ENCODE results near the gene VWCE.
A peak's percentile ranks its signal among the peaks of the same experiment; 100 is the strongest.
"Not testable (repeated sequence)": the region's sequence is repeated elsewhere in the genome, so short reads cannot be mapped to it uniquely, and the experiment has no call there.

The VWCE gene

DNA sequence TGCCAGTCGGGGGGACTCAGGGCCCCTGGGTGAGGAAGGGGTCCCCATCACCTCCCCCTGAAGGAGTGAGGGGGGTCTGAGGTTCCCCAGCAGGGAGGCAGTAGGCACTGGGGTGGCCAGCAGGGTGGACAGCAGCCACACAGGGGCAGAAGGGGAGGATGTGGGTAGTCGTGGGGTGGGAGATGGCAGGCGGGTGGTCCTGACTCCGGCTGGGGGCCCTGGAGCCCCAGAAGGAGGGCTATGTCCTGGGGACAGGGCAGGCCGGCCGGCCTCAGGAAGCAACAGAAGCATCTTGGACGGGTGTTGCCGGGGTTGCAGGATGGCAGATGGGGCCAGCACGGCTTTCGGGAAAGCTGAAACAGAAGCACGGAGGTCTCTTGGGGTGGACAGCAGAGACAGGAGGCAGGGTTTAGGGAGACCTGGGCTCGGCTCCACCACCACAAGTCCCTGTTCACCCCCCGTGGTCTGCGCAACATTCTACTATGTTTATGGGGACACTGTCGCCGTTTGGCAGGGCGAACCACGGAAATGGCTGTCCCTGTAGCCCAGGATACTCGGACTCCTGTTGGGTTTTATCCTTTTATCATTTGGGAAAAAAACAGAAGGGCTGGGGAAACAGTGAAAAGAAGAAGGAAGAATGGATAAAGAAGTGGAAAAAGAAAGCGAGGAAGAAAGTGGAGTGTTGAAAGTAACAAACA lies 14.1 kb downstream of the VWCE start:
- no peak for DNase-seq

DNA sequence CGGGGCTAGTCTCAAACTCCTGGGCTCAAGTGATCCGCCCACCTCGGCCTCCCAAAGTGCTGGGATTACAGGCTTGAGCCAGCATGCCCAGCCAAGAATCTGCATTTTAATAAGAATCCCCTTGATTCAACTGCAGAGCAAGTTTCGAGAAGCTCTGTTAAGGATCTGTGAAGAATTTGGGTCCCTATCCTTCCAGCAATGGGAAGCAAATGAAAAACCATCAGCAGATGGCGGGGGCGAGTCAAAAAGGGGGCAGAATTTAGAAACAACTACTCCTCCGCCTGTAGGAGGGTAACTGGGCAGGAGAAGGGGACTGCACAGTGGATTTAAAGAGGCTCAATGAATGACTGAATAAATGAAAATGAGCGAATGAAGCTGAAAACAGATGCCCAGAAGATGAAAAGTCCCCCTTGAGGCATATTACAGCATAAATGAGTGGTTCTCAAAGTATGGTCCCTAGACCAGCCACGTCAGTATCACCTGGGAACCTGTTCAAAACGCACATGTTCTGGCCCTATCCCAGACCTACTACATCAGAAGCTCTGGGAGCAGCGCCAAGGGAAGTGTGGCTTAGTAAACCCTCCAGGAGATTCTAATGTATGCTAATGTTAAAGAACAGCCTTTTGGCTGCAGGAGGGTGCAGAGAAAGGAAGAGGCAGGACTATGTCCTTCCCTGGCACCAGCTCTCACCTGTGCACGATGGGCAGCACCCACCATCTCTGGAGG lies 15.0 kb downstream of the VWCE start:
- DNase-seq: peak; percentile 38

DNA sequence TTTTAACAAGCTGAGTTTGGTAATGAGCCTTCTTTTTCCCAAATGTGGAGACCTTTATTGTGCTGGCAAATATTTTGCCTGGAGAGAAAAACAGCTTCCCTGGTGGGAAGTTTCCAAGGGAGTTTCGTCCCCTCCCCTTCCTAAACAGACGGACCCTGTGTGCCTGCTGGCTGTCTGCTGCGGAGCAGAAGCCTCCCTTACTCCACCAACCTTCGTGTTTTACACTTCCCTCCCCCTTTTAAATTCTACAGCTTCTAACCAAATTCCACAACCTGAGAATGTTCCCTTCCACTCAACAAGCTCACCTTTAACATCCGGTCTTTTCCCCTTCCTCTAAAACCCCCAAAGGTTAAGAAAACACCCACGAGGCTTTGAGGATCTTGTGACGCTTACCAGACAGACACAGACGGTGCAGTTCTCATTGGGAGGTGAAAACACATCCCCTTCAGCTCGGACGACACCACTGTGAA lies 17.1 kb downstream of the VWCE start:
- no peak for DNase-seq

DNA sequence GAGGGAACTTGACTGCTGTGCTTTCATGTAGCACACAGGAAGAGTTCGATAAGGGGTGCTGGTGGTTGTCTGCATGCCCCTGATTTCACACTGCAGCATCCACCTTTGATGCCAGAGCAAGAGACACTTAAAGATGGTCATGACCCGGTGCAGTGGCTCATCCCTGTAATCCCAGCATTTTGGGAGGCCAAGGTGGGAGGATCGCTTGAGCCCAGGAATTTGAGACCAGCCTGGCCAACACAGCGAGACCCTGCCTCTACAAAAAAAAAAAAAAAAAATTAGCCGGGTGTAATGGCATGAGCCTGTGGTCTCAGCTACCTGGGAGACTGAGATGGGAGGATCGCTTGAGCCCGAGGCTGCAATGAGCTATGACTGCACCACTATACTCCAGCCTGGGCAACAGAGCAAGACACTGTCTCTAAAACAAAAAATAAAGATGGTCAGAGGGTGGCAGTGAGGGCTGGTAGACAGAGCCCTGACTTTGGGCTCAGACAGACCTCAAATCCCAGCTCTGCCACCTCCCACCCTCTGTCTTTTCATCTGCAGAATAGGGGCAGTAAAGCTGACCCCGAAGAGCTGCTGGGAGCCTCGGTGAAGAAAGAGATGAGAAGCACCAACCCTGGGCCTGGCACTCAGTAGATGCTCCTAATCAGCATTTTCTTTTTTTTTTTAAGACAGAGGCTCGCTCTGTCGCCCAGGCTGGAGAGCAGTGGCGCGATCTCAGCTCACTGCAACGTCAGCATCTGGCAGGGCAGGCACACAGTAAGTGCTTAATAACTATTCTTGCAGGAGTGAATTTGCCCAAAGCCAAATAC lies 17.7 kb downstream of the VWCE start:
- no peak for DNase-seq

DNA sequence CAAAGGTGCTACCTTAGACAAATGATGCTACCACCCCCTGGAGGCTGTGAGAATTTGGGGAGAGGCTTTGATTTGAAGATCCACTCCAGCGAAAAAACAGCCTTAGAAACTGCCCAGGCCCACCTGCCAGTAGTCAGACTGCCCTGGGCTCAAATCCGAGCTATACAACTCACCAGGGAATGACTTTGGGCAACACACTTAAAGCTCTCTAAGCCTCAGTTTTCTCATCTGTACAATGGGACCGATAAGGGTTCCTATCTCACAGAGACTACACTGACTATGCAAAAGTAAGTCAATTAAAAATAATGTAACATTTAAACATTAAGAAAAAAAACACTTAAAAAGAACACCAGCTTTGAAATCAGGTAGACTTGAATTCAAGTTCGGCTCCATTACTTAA lies 19.9 kb downstream of the VWCE start:
- no peak for DNase-seq

DNA sequence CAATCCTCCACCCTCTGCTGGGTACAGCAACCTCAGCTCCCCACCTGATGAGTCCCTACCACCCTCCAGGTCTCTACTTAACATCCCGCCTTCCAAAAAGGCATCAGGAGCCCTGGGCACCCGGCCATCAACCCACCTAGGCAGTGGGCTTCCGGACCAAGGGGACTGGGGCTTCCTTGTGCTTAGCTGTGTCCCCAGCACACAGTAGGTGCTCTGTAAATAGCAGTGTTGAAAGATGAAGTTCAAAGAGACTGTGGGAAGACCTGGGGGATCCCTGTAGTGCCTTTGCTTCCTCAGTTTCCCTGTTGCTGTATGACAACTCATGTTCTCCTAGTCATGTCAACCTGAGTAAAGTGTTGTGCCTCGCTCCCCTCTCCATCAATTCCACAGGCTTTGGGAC lies 21.0 kb downstream of the VWCE start:
- DNase-seq: no peak

DNA sequence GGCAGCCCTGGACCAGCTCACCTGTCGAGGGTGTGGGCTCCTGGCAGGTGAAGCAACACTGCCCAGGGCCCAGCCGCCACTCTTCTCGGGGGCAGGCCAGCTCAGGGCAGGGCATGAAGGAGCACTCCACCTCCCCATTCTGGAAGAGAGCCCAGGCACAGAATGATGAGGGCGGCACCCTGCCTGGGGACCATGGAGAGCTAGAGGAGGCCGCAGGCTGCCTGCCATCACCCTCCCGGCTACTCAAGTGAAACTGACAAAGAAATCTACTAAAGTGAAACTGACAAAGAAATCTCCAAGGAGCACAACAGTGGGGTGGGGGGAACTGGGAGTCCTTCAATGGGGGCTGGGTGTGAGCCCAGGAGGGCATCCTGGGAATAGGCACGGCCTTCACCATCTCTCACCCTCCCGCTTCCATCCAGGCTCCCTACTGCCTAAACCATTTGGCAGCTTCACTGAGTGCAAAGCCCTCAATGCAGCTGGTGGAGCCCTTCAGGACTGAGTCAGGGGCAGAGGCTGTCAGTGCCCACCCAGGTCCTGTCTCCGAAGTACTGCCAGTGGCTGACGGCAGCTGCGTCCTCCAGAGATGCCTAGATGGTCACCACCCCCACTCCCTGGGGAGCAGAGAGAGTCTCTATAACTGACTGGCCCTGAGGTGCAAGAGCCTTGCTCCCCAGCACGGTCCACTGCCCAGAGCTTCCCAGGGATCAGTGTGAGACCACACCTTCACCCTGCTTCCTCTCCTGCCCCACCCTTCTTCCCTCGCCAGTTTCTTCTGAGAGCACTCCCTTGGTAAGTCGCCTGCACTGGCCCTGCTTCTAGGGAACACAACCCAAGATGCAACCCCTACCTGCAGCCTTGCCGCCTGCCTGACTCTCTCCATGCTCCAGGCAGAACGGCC lies 21.7 kb downstream of the VWCE start:
- no peak for DNase-seq

DNA sequence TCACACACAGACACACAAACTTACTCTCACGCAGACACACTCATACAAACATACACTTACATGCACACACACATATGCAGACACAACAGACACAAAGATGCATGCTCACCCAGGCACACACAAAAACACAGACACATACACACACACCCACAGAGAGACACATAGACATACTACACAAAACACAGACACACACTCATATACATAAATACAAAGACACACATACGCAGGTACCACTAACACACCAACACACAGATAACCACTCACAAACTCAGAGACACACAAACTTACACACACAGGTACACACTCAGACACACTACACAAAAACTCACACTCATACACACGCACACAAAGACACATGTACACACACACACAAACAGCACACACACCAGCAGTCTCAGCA lies 22.4 kb downstream of the VWCE start:
- DNase-seq: no peak

DNA sequence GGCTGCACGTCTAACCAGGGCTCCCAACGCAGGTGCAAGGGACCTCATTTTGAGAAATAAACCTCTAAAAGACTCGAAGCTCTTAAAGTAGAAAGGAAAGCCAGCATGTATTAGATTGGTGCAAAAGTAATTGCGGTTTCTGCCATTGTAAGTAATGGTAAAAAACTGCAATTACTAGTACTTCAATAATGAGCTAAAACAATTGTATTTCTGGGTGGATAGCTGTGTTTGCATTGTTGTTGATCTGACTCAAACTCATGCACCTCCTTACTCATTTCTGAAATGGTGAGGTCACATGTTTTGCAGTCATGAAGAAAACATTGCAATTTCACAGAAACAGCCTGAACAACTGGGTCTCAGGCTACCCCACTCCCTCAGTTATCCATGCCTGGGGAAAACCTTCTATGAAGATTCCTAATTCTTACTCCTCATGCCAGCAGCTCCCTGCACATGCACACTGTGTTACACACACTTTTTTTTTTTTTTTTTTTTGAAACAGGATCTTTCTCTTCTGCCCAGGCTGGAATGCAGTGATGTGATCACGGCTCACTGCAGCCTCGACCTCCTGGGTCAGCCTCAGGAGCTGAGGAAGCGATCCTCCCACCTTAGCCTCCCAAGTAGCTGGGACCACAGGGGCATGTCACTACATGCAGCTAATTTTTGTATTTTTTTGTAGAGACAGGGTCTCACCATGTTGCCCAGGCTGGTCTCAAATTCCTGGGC lies 24.6 kb downstream of the VWCE start:
- DNase-seq: peak; percentile 31

DNA sequence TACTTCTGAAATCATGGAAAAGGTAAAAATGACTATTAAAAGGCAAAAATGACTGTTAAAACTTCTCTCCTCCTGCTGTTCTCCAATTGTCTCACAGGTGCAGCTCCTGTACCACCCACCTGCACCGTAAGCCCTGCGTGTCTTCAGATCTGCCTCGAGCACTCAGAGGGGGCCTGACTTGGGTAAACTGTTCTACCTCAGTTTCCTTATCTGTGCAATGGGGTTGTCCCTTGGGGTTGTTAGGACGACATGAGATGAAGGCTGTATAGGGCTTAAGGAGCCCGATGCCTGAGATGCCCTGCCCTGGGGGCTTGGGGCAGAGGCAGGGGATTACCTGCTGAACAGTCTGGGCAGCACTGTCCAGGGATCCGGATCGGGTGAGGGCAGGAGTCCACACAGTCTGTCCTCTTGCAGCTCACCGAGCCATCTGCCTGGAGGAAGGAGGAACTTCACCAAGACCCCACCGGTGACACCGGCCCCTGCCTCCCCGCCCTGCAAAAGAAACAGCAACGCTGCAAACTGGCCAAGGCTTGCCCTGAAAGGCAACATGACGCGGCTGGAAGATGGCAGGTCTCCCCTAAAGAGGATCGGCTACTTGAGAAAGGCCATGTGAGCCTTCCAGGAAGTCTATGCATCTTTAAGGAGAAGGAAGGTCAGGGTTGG lies 26.4 kb downstream of the VWCE start:
- no peak for DNase-seq

DNA sequence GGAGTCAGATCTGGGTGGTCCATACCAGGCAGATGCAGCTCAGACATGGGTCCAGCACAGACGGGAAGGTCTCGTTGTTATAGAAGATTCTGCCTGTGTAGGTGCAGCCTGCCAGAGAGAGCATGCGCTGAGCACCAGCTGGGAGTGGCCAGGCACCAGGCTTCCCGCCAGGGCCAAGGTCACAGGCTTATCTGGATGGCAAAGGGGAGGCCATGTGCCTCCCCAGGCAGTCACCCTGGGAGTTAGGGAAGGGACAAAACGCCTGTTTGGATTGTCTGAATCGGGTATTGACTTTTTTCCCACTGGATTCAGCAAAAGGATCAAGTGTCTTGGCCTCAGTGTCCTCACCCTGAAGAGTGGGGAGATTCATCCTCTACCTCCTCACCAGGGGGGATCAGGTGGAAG lies 27.7 kb downstream of the VWCE start:
- DNase-seq: no peak

DNA sequence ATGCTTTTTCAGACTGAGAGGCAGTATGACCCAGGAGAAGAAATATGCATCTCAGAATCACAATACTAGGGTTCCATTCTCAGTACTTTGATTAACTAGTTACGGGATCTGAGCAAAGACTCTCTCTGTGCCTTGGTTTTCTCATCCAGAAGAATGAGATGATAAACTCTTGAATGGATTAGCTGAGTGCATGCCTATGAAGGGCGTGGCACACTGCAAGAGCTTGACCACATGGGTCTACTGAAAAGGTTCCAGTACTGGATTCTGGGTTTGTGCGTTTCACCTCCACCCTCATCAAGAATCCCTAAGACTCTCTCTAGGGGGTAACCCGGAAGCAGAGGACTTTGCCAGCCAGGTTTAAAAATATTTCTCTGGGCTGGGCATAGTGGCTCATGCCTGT lies 28.5 kb downstream of the VWCE start:
- DNase-seq: peak; percentile 21

DNA sequence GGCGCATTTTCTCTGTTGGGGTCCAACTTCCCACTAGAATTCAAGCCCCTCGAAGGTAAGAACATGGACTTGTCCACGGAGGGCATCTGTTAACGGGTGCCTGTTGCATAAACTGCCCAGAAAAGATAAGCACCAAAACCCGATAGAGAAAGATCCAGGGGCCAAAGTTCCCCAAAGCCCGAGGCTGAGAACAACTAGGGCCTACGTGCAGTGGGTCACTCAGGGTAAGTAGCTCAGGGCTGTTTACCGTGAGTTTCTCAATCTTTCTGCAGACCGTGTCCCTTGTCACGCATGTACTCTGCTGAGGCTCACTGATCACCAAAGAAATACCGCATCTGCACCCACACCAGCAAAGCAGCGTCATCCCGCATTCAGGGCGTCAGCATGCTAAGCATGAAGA lies 29.8 kb downstream of the VWCE start:
- DNase-seq: no peak

DNA sequence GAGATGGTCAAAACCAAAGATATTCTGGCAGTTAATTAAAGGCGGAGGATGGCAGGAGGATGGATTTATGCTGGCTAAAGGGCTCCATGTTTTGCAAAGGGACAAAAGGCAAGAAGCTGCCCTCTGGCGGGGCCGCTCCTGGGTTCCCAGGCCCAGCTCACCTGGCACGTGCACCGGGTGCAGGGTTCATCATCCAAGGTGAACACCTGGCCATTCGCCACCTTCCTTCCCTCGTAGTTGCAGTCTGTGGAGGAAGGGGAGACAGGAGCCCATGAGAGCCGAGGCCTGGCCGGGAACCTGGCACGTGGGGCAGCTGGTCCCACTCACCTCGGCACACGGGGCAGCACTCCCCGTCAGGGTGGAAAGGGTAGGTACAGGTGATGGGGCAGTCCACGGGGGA lies 30.3 kb downstream of the VWCE start:
- no peak for DNase-seq

DNA sequence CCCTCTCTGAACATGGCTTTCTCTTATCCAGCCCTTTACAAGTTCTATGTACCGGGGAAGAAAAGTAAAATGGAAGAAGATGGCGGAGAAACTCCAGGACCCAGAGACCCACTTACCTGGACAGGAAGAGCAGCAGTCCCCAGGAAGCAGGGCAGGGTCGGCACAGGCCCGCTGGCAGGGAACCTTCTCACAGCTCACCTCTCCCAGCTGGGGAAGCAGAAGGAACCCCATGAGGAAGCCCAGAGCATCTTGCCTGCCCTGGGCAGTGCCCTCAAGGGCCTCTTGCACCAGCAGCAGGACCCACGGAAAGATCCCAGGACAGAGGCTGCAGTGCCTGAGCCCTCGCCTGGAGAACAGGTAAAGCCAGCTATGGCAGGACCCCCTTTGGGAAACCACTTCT lies 30.7 kb downstream of the VWCE start:
- no peak for DNase-seq

DNA sequence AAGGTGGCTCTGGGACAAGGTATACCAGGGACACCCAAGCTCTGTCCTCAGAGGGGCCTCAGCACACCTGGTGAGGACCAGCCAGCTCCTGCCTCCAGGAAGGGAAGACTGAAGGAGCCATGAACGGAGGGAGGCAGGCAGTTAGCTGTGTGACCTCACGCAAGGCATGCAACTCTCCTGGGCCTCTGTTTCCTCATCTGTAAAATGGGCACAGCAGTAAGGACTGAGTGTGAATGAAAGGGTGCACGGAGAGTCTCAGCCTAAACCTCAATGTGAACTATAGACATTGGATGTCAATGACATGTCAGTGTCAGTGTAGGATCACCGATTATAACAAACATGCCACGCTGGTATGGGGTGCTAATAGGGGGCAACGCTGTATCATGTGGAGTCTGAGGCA lies 35.8 kb downstream of the VWCE start:
- DNase-seq: no peak

DNA sequence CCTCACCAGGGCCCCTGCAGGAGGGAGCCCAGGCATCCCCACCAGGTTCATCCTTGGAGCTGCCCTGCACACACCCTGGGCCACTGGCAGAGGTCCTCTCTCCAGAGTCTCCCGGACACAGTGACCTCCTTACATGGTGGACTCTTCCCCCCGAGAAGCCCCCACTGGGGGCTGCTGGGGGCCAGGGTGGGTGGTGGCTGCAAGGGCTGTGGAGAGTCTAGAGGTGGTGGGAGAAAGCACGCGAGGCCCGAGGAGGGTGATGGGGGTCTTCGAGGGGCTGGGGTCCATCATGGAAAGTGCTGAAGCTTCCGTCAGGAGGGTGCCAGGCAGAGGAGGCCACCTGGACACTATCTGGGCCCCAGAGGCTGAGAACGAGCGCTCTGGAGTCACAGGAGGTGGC lies 36.6 kb downstream of the VWCE start:
- no peak for DNase-seq

DNA sequence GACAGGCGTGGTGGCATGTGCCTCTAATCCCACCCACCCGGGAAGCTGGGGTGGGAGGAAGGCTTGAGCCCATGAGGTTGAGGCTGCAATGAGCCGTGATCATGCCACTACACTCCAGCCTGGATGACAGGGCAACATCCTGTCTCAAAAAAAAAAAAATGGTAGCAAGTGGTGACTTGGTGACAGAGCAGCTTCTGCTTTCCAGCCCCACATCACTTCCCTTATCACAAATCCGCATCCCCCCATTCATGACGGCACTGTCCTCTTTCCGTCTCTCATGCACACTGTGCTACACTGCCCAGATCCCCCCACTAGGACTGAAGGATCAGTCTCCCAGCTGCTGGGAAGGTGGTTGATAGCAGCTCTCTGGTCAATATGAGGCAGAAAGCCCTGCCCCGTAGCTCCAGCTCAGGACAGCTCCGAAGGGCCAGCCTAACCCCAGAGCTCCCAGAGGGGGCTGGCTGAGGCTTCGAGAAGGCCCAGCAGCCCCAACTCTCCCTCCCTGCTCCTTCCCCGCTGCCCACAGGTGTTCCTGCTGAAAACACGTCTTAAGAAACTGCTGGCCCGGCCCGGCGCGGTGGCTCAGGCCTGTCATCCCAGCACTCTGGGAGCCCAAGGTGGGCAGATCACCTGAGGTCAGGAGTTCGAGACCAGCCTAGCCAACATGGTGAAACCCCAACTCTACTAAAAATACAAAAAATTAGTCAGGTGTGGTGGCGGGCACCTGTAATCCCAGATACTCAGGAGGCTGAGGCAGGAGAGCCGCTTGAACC lies 38.2 kb downstream of the VWCE start:
- no peak for DNase-seq

DNA sequence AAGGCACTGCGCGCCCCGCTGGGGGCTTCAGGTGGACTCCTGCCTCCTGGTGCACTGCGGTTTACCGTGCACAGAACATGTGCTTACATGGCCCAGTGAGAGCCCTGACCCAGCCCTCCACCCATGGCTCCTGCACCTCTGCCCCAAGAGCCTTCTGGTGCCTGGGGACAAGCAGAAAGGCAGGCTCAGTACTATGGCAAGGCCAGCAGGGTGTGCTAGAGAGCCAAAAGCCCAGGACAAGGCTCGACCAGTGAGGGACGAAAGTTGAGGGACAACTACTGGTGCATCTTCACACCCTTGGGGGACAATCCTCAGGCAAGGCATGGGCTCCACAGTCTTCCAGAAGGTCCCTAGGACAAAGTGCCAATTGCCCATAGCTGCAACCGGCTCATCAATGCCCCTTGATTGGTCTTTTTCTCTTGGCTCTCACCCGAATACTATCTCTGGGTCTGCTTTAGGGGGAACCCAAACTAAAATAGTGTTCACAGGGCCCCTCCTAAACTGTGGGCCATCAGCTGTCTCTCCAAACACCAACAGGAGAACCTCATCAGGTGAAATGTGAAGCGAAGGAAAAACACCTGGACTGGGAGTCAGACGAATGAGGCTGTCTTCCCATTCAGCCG lies 40.6 kb downstream of the VWCE start:
- DNase-seq: peak; percentile 59

DNA sequence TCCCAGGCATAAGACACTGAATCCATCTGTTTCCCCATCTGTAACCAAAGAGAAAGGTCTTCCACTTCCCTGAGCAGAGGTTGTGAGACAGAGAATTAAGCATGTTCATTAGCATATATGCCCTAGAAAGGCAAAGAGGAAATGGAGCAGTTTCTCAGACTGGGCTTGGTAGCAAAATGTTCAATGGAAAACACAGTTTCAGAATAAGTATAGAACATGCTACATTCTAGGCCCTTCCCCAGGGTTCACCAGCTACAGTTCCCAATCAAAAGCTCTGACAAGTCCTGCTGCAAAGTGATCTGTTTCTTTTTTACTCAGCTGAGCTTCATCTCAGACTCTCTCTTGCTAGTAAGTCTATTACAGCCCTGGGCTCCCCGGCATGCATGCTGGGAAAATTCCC lies 42.8 kb downstream of the VWCE start:
- DNase-seq: not testable (repeated sequence)
